ENCODE data around the gene C1orf35. TPM values are rescaled to one million over a fixed set of nuclear protein-coding genes. Genes with fewer than 3 reads are reported as not detected.

Gene C1orf35
- total and polyA plus RNA-seq, 2 experiments from 2014 or later = 14.0 to 67.6 TPM

DNA sequence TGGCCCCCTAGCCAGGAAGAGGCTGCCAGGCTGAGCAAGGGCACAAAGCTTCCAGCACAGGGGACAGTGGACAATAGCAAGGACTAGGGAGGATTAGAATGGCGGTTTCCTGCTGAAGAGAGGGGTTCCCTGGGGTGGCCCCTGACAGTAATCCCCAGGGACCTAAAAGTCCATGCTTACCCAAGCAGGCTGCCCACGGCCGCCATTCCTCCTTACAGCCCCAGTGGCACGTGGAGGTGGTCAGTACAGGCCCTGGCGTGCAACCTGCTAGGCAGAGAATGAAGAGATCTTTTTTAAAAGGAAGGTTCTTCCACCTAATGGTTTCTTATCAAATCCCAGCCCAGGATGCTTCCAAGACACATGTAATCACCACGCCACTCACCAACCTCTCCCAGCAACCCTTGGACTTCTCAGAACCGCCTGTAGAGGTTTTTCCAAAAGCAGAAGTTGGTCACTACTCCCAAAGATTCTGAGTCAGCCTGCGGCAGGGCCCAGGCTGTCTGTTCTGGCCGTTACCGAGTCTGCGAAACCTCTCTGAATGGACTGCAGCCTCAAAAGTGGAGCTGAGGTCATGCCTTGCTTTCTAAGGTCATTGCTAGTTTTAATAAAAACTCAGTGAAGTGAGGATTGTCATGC lies 5.0 kb upstream of the C1orf35 start:
- Histone ChIP-seq H3K79me2 (replicated peaks; ENCODE audit: insufficient read depth) (peaks cover 8% of the 10 kb centered on the region), H4K20me1 (replicated peaks; ENCODE audit: insufficient read depth) (no peaks in the 10 kb centered on the region; the same call in 1 of the 2 replicates), H3K4me2 (peak overlapping the region; percentile 94), H3K36me3 (ENCODE audit: insufficient read depth) (no peaks in the 10 kb centered on the region), H2AFZ (no peak overlapping the region), H3F3A (replicated peaks; ENCODE audit: low read depth) (0 out of 2 replicates have a peak, but pooled peaks cover 2% of the 10 kb centered on the region), H3K27me3 (ENCODE audit: insufficient read depth) (peaks cover 10% of the 10 kb centered on the region; the same call in 1 of the 2 replicates), H3K4me1 (ENCODE audit: insufficient read depth) (peaks cover 7% of the 10 kb centered on the region; the same call in 1 of the 2 replicates), H3K9me2 (ENCODE audit: insufficient read depth) (no peaks in the 10 kb centered on the region), H3K4me3 (peak overlapping the region; percentile 97), H3K27ac (ENCODE audit: low read depth) (no peak overlapping the region)
- Mint-ChIP-seq H3K4me1 (peaks cover 16% of the 10 kb centered on the region), H3K4me3 (peak overlapping the region; percentile 93), H3K27me3 (ENCODE audit: insufficient read depth, low read depth, poor library complexity) (peaks cover 22% of the 10 kb centered on the region), H3K36me3 (ENCODE audit: low read depth) (peaks cover 8% of the 10 kb centered on the region; the same call in 2 of the 3 replicates), H3K27ac (peak overlapping the region; percentile 93; the same call in 1 of the 2 replicates), H3K9me3 (no peaks in the 10 kb centered on the region; the same call in 2 of the 3 replicates)
- no peak for TF ChIP-seq STAT1 (IDR thresholded peaks at IDR 0.05; ENCODE audit: unreplicated experiment)
- no peak for TF ChIP-seq ZNF331 (CRISPR knock-in tag; IDR thresholded peaks at IDR 0.05; ENCODE audit: low read depth)
- TF ChIP-seq EZH2 (IDR thresholded peaks at IDR 0.05; ENCODE audit: low read depth, unreplicated experiment) = no peak
- TF ChIP-seq, protein P1, sequence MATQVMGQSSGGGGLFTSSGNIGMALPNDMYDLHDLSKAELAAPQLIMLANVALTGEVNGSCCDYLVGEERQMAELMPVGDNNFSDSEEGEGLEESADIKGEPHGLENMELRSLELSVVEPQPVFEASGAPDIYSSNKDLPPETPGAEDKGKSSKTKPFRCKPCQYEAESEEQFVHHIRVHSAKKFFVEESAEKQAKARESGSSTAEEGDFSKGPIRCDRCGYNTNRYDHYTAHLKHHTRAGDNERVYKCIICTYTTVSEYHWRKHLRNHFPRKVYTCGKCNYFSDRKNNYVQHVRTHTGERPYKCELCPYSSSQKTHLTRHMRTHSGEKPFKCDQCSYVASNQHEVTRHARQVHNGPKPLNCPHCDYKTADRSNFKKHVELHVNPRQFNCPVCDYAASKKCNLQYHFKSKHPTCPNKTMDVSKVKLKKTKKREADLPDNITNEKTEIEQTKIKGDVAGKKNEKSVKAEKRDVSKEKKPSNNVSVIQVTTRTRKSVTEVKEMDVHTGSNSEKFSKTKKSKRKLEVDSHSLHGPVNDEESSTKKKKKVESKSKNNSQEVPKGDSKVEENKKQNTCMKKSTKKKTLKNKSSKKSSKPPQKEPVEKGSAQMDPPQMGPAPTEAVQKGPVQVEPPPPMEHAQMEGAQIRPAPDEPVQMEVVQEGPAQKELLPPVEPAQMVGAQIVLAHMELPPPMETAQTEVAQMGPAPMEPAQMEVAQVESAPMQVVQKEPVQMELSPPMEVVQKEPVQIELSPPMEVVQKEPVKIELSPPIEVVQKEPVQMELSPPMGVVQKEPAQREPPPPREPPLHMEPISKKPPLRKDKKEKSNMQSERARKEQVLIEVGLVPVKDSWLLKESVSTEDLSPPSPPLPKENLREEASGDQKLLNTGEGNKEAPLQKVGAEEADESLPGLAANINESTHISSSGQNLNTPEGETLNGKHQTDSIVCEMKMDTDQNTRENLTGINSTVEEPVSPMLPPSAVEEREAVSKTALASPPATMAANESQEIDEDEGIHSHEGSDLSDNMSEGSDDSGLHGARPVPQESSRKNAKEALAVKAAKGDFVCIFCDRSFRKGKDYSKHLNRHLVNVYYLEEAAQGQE (IDR thresholded peaks at IDR 0.05; ENCODE audit: unreplicated experiment) = no peak
- TF ChIP-seq POLR2AphosphoS5 (IDR thresholded peaks at IDR 0.05; ENCODE audit: low read depth) = no peak
- TF ChIP-seq ZNF114 (CRISPR knock-in tag; IDR thresholded peaks at IDR 0.05) = no peak
- ATAC-seq = no peak
- DNase-seq (ENCODE audit: low spot score) = no peak

DNA sequence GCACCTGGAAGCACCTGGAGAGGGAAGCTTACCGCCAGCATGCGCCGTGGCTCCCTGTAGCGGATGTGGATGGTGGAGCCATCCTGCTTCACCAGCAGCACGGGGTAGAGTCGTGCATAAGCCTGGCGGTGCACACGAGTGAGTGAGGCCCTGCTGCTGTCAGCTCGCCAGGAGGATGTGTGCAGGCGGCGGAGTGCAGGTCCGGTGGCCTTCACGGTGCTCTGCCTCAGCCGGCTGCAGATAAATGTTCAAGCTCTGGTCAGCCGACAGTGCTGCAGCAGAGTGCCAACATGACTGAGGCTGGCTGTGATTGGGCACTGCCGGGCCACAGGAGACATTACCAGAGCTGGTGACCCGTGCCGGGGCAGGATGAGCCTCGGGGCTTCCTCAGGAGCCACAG lies 4.5 kb upstream of the C1orf35 start:
- peaks cover 8% of the 10 kb centered on the region for H3K79me2 ChIP-seq (replicated peaks; ENCODE audit: insufficient read depth)
- no peak overlapping the region for H3K27ac Mint-ChIP-seq
- no peaks in the 10 kb centered on the region for H3K36me3 ChIP-seq (ENCODE audit: insufficient read depth)
- no peak overlapping the region for H3K27ac ChIP-seq (ENCODE audit: low read depth)
- no peak overlapping the region for H3K4me2 ChIP-seq
- H3K27me3 ChIP-seq (ENCODE audit: insufficient read depth) = peaks cover 10% of the 10 kb centered on the region; the same call in 1 of the 2 replicates
- H3K9me3 Mint-ChIP-seq = no peaks in the 10 kb centered on the region; the same call in 2 of the 3 replicates
- H3K9me2 ChIP-seq (ENCODE audit: insufficient read depth) = no peaks in the 10 kb centered on the region
- peaks cover 24% of the 10 kb centered on the region for H3K27me3 Mint-ChIP-seq (ENCODE audit: insufficient read depth, low read depth, poor library complexity)
- H2AFZ ChIP-seq = no peak overlapping the region
- no peak for DNase-seq (ENCODE audit: low spot score)
- no peak overlapping the region for H3K4me3 ChIP-seq
- no peak for ATAC-seq
- H3K4me3 Mint-ChIP-seq = peak overlapping the region; percentile 93
- peaks cover 8% of the 10 kb centered on the region; the same call in 2 of the 3 replicates for H3K36me3 Mint-ChIP-seq (ENCODE audit: low read depth)
- H3K4me1 ChIP-seq (ENCODE audit: insufficient read depth) = peaks cover 7% of the 10 kb centered on the region; the same call in 1 of the 2 replicates
- H3K4me1 Mint-ChIP-seq = peaks cover 16% of the 10 kb centered on the region
- H3F3A ChIP-seq (replicated peaks; ENCODE audit: low read depth) = 0 out of 2 replicates have a peak, but pooled peaks cover 2% of the 10 kb centered on the region
- no peaks in the 10 kb centered on the region; the same call in 1 of the 2 replicates for H4K20me1 ChIP-seq (replicated peaks; ENCODE audit: insufficient read depth)
- TF ChIP-seq, protein P2, sequence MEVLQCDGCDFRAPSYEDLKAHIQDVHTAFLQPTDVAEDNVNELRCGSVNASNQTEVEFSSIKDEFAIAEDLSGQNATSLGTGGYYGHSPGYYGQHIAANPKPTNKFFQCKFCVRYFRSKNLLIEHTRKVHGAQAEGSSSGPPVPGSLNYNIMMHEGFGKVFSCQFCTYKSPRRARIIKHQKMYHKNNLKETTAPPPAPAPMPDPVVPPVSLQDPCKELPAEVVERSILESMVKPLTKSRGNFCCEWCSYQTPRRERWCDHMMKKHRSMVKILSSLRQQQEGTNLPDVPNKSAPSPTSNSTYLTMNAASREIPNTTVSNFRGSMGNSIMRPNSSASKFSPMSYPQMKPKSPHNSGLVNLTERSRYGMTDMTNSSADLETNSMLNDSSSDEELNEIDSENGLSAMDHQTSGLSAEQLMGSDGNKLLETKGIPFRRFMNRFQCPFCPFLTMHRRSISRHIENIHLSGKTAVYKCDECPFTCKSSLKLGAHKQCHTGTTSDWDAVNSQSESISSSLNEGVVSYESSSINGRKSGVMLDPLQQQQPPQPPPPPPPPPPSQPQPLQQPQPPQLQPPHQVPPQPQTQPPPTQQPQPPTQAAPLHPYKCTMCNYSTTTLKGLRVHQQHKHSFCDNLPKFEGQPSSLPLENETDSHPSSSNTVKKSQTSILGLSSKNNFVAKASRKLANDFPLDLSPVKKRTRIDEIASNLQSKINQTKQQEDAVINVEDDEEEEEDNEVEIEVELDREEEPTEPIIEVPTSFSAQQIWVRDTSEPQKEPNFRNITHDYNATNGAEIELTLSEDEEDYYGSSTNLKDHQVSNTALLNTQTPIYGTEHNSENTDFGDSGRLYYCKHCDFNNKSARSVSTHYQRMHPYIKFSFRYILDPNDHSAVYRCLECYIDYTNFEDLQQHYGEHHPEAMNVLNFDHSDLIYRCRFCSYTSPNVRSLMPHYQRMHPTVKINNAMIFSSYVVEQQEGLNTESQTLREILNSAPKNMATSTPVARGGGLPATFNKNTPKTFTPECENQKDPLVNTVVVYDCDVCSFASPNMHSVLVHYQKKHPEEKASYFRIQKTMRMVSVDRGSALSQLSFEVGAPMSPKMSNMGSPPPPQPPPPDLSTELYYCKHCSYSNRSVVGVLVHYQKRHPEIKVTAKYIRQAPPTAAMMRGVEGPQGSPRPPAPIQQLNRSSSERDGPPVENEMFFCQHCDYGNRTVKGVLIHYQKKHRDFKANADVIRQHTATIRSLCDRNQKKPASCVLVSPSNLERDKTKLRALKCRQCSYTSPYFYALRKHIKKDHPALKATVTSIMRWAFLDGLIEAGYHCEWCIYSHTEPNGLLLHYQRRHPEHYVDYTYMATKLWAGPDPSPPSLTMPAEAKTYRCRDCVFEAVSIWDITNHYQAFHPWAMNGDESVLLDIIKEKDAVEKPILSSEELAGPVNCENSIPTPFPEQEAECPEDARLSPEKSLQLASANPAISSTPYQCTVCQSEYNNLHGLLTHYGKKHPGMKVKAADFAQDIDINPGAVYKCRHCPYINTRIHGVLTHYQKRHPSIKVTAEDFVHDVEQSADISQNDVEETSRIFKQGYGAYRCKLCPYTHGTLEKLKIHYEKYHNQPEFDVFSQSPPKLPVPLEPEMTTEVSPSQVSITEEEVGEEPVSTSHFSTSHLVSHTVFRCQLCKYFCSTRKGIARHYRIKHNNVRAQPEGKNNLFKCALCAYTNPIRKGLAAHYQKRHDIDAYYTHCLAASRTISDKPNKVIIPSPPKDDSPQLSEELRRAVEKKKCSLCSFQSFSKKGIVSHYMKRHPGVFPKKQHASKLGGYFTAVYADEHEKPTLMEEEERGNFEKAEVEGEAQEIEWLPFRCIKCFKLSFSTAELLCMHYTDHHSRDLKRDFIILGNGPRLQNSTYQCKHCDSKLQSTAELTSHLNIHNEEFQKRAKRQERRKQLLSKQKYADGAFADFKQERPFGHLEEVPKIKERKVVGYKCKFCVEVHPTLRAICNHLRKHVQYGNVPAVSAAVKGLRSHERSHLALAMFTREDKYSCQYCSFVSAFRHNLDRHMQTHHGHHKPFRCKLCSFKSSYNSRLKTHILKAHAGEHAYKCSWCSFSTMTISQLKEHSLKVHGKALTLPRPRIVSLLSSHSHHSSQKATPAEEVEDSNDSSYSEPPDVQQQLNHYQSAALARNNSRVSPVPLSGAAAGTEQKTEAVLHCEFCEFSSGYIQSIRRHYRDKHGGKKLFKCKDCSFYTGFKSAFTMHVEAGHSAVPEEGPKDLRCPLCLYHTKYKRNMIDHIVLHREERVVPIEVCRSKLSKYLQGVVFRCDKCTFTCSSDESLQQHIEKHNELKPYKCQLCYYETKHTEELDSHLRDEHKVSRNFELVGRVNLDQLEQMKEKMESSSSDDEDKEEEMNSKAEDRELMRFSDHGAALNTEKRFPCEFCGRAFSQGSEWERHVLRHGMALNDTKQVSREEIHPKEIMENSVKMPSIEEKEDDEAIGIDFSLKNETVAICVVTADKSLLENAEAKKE (CRISPR knock-in tag; IDR thresholded peaks at IDR 0.05) = no peak
- TF ChIP-seq, protein P3, sequence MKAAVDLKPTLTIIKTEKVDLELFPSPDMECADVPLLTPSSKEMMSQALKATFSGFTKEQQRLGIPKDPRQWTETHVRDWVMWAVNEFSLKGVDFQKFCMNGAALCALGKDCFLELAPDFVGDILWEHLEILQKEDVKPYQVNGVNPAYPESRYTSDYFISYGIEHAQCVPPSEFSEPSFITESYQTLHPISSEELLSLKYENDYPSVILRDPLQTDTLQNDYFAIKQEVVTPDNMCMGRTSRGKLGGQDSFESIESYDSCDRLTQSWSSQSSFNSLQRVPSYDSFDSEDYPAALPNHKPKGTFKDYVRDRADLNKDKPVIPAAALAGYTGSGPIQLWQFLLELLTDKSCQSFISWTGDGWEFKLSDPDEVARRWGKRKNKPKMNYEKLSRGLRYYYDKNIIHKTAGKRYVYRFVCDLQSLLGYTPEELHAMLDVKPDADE (IDR thresholded peaks at IDR 0.05) = no peak
- TF ChIP-seq STAT1 (IDR thresholded peaks at IDR 0.05; ENCODE audit: unreplicated experiment) (no peak), POLR2AphosphoS5 (IDR thresholded peaks at IDR 0.05; ENCODE audit: low read depth) (no peak), EZH2phosphoT487 (IDR thresholded peaks at IDR 0.05; ENCODE audit: unreplicated experiment) (no peak)
